Tibial artery (tissue), 4 donors: ENCODE results near the gene C10orf62.

Experiments
- DNase-seq, 2 donors: peaks; one replicate each; pipeline ENCODE4 v3.0.0-alpha.2; 2019
- H3K27ac ChIP-seq, 2 donors: fragments of 200-600 bp; sonication (generic) in 1 of 2; 1 replicate in 1 of 2; 2 replicates in 1 of 2; pipeline ENCODE4 v1.5.1; 2018 to 2019; ENCODE audit warnings: mild to moderate bottlenecking in 1 of 2
- H3K27me3 ChIP-seq, 2 donors: fragments of 200-600 bp; sonication (generic) in 1 of 2; one replicate each; pipeline versions ENCODE4 v1.5.1 to v1.6.0; 2016 to 2019
- H3K36me3 ChIP-seq, 3 donors: fragments of 200-600 bp; sonication (generic) in 2 of 3; one replicate each; pipeline ENCODE4 v1.5.1; 2016 to 2019; ENCODE audit warnings: mild to moderate bottlenecking in 2 of 3
- H3K4me1 ChIP-seq, 4 donors: fragments of 200-600 bp; sonication (generic) in 2 of 4; 1 replicate in 3 of 4; 2 replicates in 1 of 4; pipeline ENCODE4 v1.5.1; 2016 to 2019
- H3K4me3 ChIP-seq, 2 donors: fragments of 200-600 bp; sonication (generic) in 1 of 2; 1 replicate in 1 of 2; 2 replicates in 1 of 2; pipeline ENCODE4 v1.5.1; 2018 to 2019; ENCODE audit warnings: mild to moderate bottlenecking in 2 of 2
- H3K9me3 ChIP-seq, 3 donors: fragments of 200-600 bp; sonication (generic) in 1 of 3; one replicate each; pipeline ENCODE4 v1.5.1; 2016 to 2019
- intact Hi-C: fragments of 100-400 bp; cut with DNase I; formaldehyde crosslinking; loops from one replicate; pipeline ENCODE4 v1.15.0; 2023; ENCODE audit warnings: low total_unique reads
- TF ChIP-seq, protein P1 (sequence below), 2 experiments: fragments of 200-600 bp in 1 of 2; fragments of 450-650 bp in 1 of 2; IDR thresholded peaks; one replicate each; pipeline ENCODE4 v1.5.1; 2017 to 2019; ENCODE audit warnings: antibody characterized with exemption in 2 of 2, mild to moderate bottlenecking in 1 of 2, moderate library complexity in 1 of 2

Gene C10orf62

DNA sequence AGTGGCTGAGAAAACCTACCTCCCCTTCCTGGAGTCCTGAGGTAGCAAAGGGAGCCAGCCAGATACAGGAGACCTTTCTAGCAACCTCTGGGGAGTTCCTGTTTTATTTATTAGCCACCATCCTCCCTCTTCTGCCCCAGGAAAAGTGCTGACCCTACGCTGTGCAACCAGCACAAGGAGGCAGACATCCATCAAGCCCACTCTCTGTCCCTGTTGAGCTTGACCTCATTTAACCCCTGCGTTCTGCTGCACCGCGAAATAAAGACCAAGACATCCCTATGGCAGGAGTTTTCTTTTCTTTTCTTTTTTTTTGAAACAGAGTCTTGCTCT lies 42.3 kb upstream of the C10orf62 start:
- peaks cover 4 to 44% (median 25%) of the 10 kb centered on the region in 4 donors for H3K4me1 ChIP-seq
- no peaks in the 10 kb centered on the region for H3K36me3 ChIP-seq
- DNase-seq: no peak
- TF ChIP-seq, protein P1, sequence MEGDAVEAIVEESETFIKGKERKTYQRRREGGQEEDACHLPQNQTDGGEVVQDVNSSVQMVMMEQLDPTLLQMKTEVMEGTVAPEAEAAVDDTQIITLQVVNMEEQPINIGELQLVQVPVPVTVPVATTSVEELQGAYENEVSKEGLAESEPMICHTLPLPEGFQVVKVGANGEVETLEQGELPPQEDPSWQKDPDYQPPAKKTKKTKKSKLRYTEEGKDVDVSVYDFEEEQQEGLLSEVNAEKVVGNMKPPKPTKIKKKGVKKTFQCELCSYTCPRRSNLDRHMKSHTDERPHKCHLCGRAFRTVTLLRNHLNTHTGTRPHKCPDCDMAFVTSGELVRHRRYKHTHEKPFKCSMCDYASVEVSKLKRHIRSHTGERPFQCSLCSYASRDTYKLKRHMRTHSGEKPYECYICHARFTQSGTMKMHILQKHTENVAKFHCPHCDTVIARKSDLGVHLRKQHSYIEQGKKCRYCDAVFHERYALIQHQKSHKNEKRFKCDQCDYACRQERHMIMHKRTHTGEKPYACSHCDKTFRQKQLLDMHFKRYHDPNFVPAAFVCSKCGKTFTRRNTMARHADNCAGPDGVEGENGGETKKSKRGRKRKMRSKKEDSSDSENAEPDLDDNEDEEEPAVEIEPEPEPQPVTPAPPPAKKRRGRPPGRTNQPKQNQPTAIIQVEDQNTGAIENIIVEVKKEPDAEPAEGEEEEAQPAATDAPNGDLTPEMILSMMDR (IDR thresholded peaks at IDR 0.05): no peak
- no peak overlapping the region for H3K4me3 ChIP-seq
- H3K27ac ChIP-seq: no peak overlapping the region
- no peaks in the 10 kb centered on the region for H3K27me3 ChIP-seq
- H3K9me3 ChIP-seq: no peaks in the 10 kb centered on the region
- intact Hi-C loops: no loop called here

DNA sequence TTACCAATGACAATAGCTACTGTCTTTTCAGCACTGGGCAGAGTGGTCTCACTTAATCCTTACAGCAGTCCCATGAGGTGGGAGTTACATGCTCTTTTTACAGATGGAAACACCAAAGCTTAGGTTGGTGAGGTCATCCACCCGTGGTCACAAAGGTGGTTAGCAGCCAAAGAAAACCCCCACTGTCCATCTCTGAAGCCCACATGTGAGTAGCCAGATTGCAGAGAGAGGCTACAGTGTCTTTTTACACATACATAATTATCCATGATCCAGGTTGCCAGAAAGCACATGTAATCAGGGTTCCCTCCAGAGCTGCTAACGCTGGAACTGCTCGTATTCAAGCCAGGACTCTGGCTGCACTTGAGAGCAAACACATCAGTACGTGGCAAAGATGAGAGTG lies 41.6 kb upstream of the C10orf62 start:
- DNase-seq: no peak
- Histone ChIP-seq H3K36me3 (no peaks in the 10 kb centered on the region), H3K4me3 (no peak overlapping the region), H3K4me1 (peaks cover 4 to 37% (median 18%) of the 10 kb centered on the region in 4 donors), H3K27ac (no peak overlapping the region), H3K27me3 (no peaks in the 10 kb centered on the region), H3K9me3 (no peaks in the 10 kb centered on the region)
- intact Hi-C loops: no loop called here
- TF ChIP-seq, protein P1 (IDR thresholded peaks at IDR 0.05): no peak

GRCh38 chr10:97548828-97549455 lies 40.6 kb upstream of the C10orf62 start:
- Histone ChIP-seq H3K36me3 (no peaks in the 10 kb centered on the region), H3K4me1 (peaks cover 0 to 34% (median 8%) of the 10 kb centered on the region in 4 donors), H3K9me3 (no peaks in the 10 kb centered on the region), H3K4me3 (no peak overlapping the region), H3K27ac (peak overlapping the region in 1 of 2 donors; percentile 33), H3K27me3 (no peaks in the 10 kb centered on the region)
- no peak for DNase-seq
- intact Hi-C loops: no loop called here
- TF ChIP-seq, protein P1 (IDR thresholded peaks at IDR 0.05): no peak

DNA sequence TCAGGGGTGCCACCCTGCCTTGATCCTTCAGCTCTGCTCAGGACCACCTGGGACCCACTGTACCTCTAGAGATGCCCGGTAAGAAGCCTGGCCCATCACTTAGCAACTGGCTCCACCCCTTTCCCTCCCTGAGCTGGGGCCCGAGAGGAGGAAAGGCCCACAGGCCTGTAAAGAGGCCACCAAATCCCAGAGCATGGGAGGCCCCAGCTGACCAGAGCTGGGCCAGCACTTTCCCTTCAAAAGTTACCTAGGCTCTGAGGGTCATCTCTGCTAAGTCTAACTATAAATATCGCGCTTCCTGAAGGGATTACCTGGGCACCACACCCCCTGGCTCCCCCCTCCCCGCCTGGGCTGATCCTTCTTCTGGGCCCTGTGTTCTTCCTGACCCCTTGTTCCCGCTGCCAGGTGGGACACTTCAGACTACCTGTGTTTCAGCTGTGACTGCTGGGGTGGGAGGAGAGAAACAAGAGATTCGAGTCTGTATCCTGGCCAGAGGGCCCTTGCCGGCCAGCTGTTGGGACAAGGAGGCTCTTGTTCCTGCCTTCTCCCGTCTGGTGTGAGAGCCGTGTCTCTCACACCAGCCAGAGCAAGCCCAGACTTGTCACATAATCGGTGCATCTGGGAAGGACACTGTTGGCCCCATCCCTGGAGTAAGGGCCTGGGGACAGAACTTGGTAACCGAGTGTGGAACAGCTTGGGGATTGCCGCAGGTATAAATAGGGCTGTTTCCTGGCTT lies 39.8 kb upstream of the C10orf62 start:
- H3K9me3 ChIP-seq: no peaks in the 10 kb centered on the region
- H3K27me3 ChIP-seq: no peaks in the 10 kb centered on the region
- peak overlapping the region; percentile 33 to 54 for H3K27ac ChIP-seq
- no peak overlapping the region for H3K4me3 ChIP-seq
- TF ChIP-seq, protein P1 (IDR thresholded peaks at IDR 0.05): no peak
- no peaks in the 10 kb centered on the region for H3K36me3 ChIP-seq
- no peak for DNase-seq
- intact Hi-C loops: loop anchor here (5.0 kb wide), 2 partner anchors 47 to 87 kb away; no protein-coding TSS in a partner anchor
- peaks cover 0 to 33% (median 7%) of the 10 kb centered on the region in 4 donors for H3K4me1 ChIP-seq

- intact Hi-C loops: loop anchor here (5.0 kb wide), 2 partner anchors 48 to 88 kb away; no protein-coding TSS in a partner anchor
- no peak overlapping the region for H3K4me3 ChIP-seq
- no peaks in the 10 kb centered on the region for H3K36me3 ChIP-seq
- H3K27me3 ChIP-seq: no peaks in the 10 kb centered on the region
- no peaks in the 10 kb centered on the region for H3K9me3 ChIP-seq
- H3K4me1 ChIP-seq: peaks cover 0 to 33% (median 7%) of the 10 kb centered on the region in 4 donors
- peak overlapping the region; percentile 33 to 54 for H3K27ac ChIP-seq
- DNase-seq: no peak
- TF ChIP-seq, protein P1 (IDR thresholded peaks at IDR 0.05): no peak
Measured at GRCh38 chr10:97550336-97551149, 39.0 kb upstream of the C10orf62 start.
